Loucy (cell line): Measurements from ENCODE around the gene TGIF2.

ENCODE experiments used
- CTCF ChIP-seq: fragments of 200-600 bp; sonication (generic); conservative IDR thresholded peaks from 2 replicates; pipeline ENCODE4 v1.5.1; 2014; ENCODE audit warnings: mild to moderate bottlenecking, antibody characterized with exemption, low read length
- EZH2phosphoT487 ChIP-seq: fragments of 200-600 bp; IDR thresholded peaks from 2 replicates; pipeline ENCODE4 v1.6.1; 2018; ENCODE audit warnings: antibody characterized with exemption, mild to moderate bottlenecking, moderate library complexity, borderline replicate concordance

- TF ChIP-seq CTCF (no peak), EZH2phosphoT487 (no peak)
Observed at GRCh38 chr20:36607586-36608387, 34.4 kb downstream of the TGIF2 start.
